Activated B cell treated with CpG ODN at 0.5 μM for 24 hours (primary cell): ENCODE data around the gene TMEM258. TPM values are rescaled to one million over a fixed set of nuclear protein-coding genes. Genes with fewer than 3 reads are reported as not detected.

Source experiments
- ATAC-seq: fragments of 200-7000 bp; cut with Tn5 transposase; one replicate; pipeline ENCODE4 v1.10.0; 2021; ENCODE audit warnings: low read depth, mild to moderate bottlenecking, moderate library complexity
- CTCF ChIA-PET: fragments of 350-600 bp; sonication (Branson Sonifier 250); formaldehyde crosslinking; loops from one replicate; lab custom pipeline; 2021; ENCODE audit warnings: antibody characterized with exemption; lab: Charles Lee
- POLR2A ChIA-PET: fragments of 350-600 bp; sonication (Branson Sonifier 250); formaldehyde crosslinking; loops from one replicate; lab custom pipeline; 2021; ENCODE audit warnings: antibody characterized with exemption; lab: Charles Lee
- DNase-seq: peaks from one replicate; pipeline ENCODE4 v3.0.0; 2022
- H3K27ac Mint-ChIP-seq: one replicate; pipeline ENCODE4 v1.8.0; 2020; ENCODE audit warnings: mixed read lengths
- H3K27me3 Mint-ChIP-seq: one replicate; pipeline ENCODE4 v1.8.0; 2021; ENCODE audit warnings: mixed read lengths
- H3K36me3 Mint-ChIP-seq: one replicate; pipeline ENCODE4 v1.8.0; 2021; ENCODE audit warnings: low read depth, mixed read lengths
- H3K4me1 Mint-ChIP-seq: one replicate; pipeline ENCODE4 v1.8.0; 2021; ENCODE audit warnings: mixed read lengths
- H3K4me3 Mint-ChIP-seq: one replicate; pipeline ENCODE4 v1.8.0; 2020; ENCODE audit warnings: mild to moderate bottlenecking, mixed read lengths
- H3K9me3 Mint-ChIP-seq: one replicate; pipeline ENCODE4 v1.8.0; 2020; ENCODE audit warnings: mixed read lengths
- intact Hi-C: fragments of 100-400 bp; cut with micrococcal nuclease; formaldehyde crosslinking; loops from one replicate; pipeline ENCODE4 v1.15.1; 2024
- total RNA-seq: library from RNA; stranded (reverse); gene quantifications from 2 replicates; pipeline ENCODE4 v1.2.3, GENCODE V29; 2022
- TF ChIP-seq, protein P1 (sequence below): fragments of 200-600 bp; IDR thresholded peaks from one replicate; pipeline ENCODE4 v1.8.0; 2022; ENCODE audit warnings: antibody characterized with exemption, mild to moderate bottlenecking

The TMEM258 gene
- total RNA-seq, 1 donor from 2014 or later = 87.4 TPM

DNA sequence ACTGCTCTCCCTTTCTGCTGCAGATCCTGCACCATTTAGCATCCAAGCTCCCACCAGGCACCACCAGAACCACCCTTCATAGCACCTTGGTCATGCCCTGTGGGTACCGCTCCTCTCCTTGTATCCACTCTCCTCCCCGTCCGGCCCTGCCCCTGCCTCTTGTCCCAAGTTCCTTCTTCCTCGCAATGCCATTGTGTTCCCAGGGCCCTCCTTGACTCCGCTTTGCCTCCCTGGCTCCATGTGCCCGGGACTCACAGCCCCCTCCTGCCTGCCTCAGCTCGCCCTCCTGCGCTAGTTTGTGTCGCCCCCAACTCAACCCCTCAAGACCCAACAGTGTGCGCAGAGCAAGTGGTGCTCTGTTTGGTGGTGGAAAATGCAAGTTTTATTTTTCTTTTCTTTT lies 46.5 kb upstream of the TMEM258 start:
- POLR2A ChIA-PET = interaction anchor here (0.6 kb wide), 1 partner anchor 11 kb away, joined by 3 read pairs; the partner anchor contains the start of gene FADS2
- no peak overlapping the region for H3K27ac Mint-ChIP-seq
- H3K27me3 Mint-ChIP-seq = no peaks in the 10 kb centered on the region
- intact Hi-C loops = no loop called here
- peaks cover 1% of the 10 kb centered on the region for H3K36me3 Mint-ChIP-seq
- H3K4me1 Mint-ChIP-seq = peaks cover 21% of the 10 kb centered on the region
- CTCF ChIA-PET = no interaction called here
- DNase-seq = no peak
- TF ChIP-seq, protein P1, sequence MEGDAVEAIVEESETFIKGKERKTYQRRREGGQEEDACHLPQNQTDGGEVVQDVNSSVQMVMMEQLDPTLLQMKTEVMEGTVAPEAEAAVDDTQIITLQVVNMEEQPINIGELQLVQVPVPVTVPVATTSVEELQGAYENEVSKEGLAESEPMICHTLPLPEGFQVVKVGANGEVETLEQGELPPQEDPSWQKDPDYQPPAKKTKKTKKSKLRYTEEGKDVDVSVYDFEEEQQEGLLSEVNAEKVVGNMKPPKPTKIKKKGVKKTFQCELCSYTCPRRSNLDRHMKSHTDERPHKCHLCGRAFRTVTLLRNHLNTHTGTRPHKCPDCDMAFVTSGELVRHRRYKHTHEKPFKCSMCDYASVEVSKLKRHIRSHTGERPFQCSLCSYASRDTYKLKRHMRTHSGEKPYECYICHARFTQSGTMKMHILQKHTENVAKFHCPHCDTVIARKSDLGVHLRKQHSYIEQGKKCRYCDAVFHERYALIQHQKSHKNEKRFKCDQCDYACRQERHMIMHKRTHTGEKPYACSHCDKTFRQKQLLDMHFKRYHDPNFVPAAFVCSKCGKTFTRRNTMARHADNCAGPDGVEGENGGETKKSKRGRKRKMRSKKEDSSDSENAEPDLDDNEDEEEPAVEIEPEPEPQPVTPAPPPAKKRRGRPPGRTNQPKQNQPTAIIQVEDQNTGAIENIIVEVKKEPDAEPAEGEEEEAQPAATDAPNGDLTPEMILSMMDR = no peak
- no peaks in the 10 kb centered on the region for H3K9me3 Mint-ChIP-seq
- ATAC-seq = no peak
- H3K4me3 Mint-ChIP-seq = no peak overlapping the region

DNA sequence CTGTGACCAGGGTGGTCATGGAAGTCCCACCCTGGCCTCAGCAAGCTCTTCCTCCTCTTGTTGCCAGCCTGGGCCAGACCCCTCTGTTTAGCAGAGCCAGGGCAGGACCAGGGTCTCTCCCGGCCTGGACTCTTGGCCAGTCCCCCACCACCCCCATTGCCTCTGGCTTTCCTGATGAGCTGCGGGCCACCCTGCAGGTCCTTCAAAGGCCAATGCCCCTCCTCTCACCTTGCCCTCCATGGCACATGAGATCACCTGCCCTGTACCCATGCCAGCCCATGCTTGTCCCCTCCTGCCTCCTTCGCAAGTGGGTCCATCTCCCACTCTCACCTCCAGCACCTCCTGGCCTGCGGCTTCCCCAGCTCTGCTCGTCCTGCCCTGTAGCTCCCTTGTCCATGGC lies 46.1 kb upstream of the TMEM258 start:
- ChIA-PET POLR2A (interaction anchor here (0.6 kb wide), 1 partner anchor 10 kb away, joined by 3 read pairs; the partner anchor contains the start of gene FADS2), CTCF (no interaction called here)
- H3K27ac Mint-ChIP-seq = no peak overlapping the region

GRCh38 chr11:61837411-61838005 lies 45.1 kb upstream of the TMEM258 start:
- intact Hi-C loops = no loop called here
- Mint-ChIP-seq H3K27ac (no peak overlapping the region), H3K27me3 (no peaks in the 10 kb centered on the region), H3K4me3 (no peak overlapping the region), H3K4me1 (peaks cover 30% of the 10 kb centered on the region), H3K9me3 (no peaks in the 10 kb centered on the region), H3K36me3 (peaks cover 1% of the 10 kb centered on the region)
- DNase-seq (no peak), ATAC-seq (no peak)
- CTCF ChIA-PET = no interaction called here
- TF ChIP-seq, protein P1 = no peak
- POLR2A ChIA-PET = interaction anchor here (0.5 kb wide), 1 partner anchor 585 kb away, joined by 8 read pairs; no protein-coding TSS in a partner anchor

More for the DNA sequence above, 46.1 kb upstream of the TMEM258 start:
- peaks cover 25% of the 10 kb centered on the region for H3K4me1 Mint-ChIP-seq
- intact Hi-C loops = no loop called here
- no peak overlapping the region for H3K4me3 Mint-ChIP-seq
- TF ChIP-seq, protein P1 = no peak
- ATAC-seq = no peak
- H3K9me3 Mint-ChIP-seq = no peaks in the 10 kb centered on the region
- no peaks in the 10 kb centered on the region for H3K27me3 Mint-ChIP-seq
- peaks cover 1% of the 10 kb centered on the region for H3K36me3 Mint-ChIP-seq
- DNase-seq = no peak

DNA sequence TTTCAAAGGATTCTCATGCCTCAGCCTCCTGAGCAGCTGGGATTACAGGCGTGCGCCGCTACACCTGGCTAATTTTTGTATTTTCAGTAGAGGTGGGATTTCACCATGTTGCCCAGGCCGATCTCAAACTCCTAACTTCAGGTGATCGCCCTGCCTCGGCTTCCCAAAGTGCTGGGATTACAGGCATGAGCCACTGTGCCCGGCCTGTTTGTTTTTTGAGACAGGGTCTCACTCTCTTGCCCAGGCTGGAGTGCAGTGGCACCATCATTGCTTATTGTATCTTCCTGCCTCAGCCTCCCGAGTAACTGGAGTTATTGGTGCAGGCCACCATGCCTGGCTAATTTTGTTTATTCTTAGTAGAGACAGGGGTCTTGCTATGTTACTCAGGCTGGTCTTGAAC lies 43.8 kb upstream of the TMEM258 start:
- Mint-ChIP-seq H3K27ac (no peak overlapping the region), H3K9me3 (no peaks in the 10 kb centered on the region), H3K27me3 (no peaks in the 10 kb centered on the region), H3K36me3 (peaks cover 1% of the 10 kb centered on the region), H3K4me1 (peaks cover 30% of the 10 kb centered on the region), H3K4me3 (no peak overlapping the region)
- ATAC-seq = no peak
- ChIA-PET CTCF (interaction anchor here (0.6 to 0.7 kb wide), 2 partner anchors 246 to 271 kb away, joined by 3 read pairs; no protein-coding TSS in a partner anchor), POLR2A (interaction anchor here (3.3 kb wide), 1 partner anchor 20 kb away, joined by 41 read pairs; the partner anchor contains the start of gene FADS1)
- intact Hi-C loops = no loop called here
- DNase-seq = no peak
- TF ChIP-seq, protein P1 = no peak

DNA sequence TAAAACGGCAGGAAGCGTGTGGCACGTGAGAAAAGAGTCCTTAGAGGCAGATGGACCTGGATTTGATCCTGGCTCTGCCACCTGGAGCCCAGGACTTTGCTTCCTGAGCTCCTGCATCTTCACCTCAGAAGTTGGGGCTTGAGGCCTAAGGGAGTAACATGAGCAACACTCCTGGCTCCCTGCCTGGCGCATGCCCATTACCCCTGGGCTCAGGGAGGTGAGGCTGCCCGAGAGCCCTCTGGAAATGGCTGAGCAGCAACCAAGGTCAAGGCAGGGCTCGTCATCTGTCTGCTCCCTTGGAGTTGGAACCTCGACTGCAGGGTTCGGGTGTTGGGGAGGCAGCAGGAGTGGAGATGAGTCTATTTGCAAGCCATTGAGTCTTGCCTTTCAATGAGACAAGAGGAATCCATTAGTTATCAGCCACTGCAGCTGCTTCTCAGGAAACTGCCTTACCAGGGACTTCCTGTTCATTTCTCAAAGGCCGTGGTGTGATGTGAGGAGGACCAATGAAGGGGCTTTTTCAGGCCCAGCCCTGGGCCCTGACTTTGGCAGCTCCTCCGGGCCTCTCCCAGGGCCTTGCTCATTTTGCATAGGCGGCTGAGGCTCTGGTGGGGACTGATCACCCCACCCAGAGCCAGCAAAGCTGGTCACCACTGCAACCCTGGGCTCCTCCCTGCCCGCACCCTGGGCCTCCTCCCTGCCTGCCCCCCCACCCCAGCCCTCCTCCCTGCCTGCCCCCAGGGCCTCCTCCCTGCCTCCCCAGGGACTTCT lies 42.1 kb upstream of the TMEM258 start:
- H3K27me3 Mint-ChIP-seq = peaks cover 4% of the 10 kb centered on the region
- no peaks in the 10 kb centered on the region for H3K36me3 Mint-ChIP-seq
- peak overlapping the region; percentile 86 for H3K27ac Mint-ChIP-seq
- ChIA-PET POLR2A (interaction anchor here (0.6 to 3.3 kb wide), 9 partner anchors 19 to 952 kb away, joined by 3 to 41 read pairs (median 3); partner anchors contain the start of genes FADS1, FEN1 and FTH1), CTCF (interaction anchor here (0.9 to 1.8 kb wide), 4 partner anchors 19 to 274 kb away, joined by 3 to 4 read pairs (median 4); no protein-coding TSS in a partner anchor)
- intact Hi-C loops = loop anchor here (2.0 kb wide), 1 partner anchor 20 kb away; no protein-coding TSS in a partner anchor
- TF ChIP-seq, protein P1 = no peak
- H3K4me1 Mint-ChIP-seq = peaks cover 38% of the 10 kb centered on the region
- peak; percentile 96 for ATAC-seq
- peak overlapping the region; percentile 28 for H3K4me3 Mint-ChIP-seq
- DNase-seq = peak; percentile 29
- H3K9me3 Mint-ChIP-seq = no peaks in the 10 kb centered on the region
